H1 (cell line): ENCODE data around the gene SPOCK1. TPM values are rescaled to one million over a fixed set of nuclear protein-coding genes. Genes with fewer than 3 reads are reported as not detected.

ENCODE experiments used
- CTCF ChIA-PET: fragments of 300-600 bp; sonication (Branson Sonifier 250); formaldehyde crosslinking; loops from one replicate; lab custom pipeline; 2021; ENCODE audit not compliant: partially characterized antibody; lab: Charles Lee
- POLR2A ChIA-PET: fragments of 300-600 bp; sonication (Branson Sonifier 250); formaldehyde crosslinking; loops from one replicate; lab custom pipeline; 2021; ENCODE audit warnings: inconsistent platforms; ENCODE audit not compliant: partially characterized antibody; lab: Charles Lee
- DNase-seq, 2 experiments: peaks; one replicate each; pipeline versions ENCODE4 v3.0.0 to v3.0.0-alpha.2; 2010 to 2022; ENCODE audit warnings: low spot score in 2 of 2, low read depth in 1 of 2, mixed read lengths in 1 of 2
- FAIRE-seq: peaks from 2 replicates; lab custom pipeline; 2011; peaks lifted over from hg19 to GRCh38; lab: Jason Lieb, UNC
- H2AFZ ChIP-seq: 2 replicates; pipeline ENCODE4 v1.8.1; 2012; ENCODE audit warnings: low read length, inconsistent platforms
- H2AK5ac ChIP-seq: 2 replicates; pipeline ENCODE4 v1.6.1; 2013; ENCODE audit warnings: low read depth, low read length
- H2BK120ac ChIP-seq: replicated peaks from 2 replicates; pipeline ENCODE3; 2013; ENCODE audit warnings: low read depth, low read length, inconsistent platforms
- H2BK12ac ChIP-seq: 2 replicates; pipeline ENCODE4 v1.6.1; 2013; ENCODE audit warnings: low read depth, low read length
- H2BK15ac ChIP-seq: 2 replicates; pipeline ENCODE4 v1.6.1; 2013; ENCODE audit warnings: low read length
- H2BK20ac ChIP-seq: 2 replicates; pipeline ENCODE4 v1.6.1; 2013; ENCODE audit warnings: low read length
- H2BK5ac ChIP-seq: 2 replicates; pipeline ENCODE4 v1.6.1; 2013; ENCODE audit warnings: low read depth, low read length
- H3K14ac ChIP-seq: 2 replicates; pipeline ENCODE4 v1.6.1; 2013; ENCODE audit warnings: inconsistent platforms; ENCODE audit not compliant: insufficient read length
- H3K18ac ChIP-seq: 2 replicates; pipeline ENCODE4 v1.6.1; 2013; ENCODE audit warnings: low read length; ENCODE audit errors: extremely low read depth
- H3K23ac ChIP-seq: 2 replicates; pipeline ENCODE4 v1.6.1; 2013; ENCODE audit warnings: inconsistent platforms; ENCODE audit not compliant: insufficient read length
- H3K23me2 ChIP-seq: 2 replicates; pipeline ENCODE4 v1.6.1; 2013; ENCODE audit warnings: low read depth, low read length
- H3K27ac ChIP-seq: 2 replicates; pipeline ENCODE4 v1.6.1; 2011; ENCODE audit warnings: low read depth, low read length, inconsistent platforms
- H3K27me3 ChIP-seq, 4 experiments: replicated peaks in 1 of 4; 1 replicate in 1 of 4; 2 replicates in 3 of 4; pipeline versions ENCODE4 v1.6.1 to v1.8.1; 2011 to 2013; ENCODE audit warnings: low read length in 3 of 4, mild to moderate bottlenecking in 3 of 4, inconsistent platforms in 2 of 4, mixed read lengths in 2 of 4, moderate library complexity in 1 of 4; ENCODE audit not compliant: control insufficient read depth in 3 of 4, insufficient read depth in 3 of 4; ENCODE audit errors: extremely low read depth in 1 of 4
- H3K36me3 ChIP-seq, 4 experiments: 2 replicates each; pipeline versions ENCODE4 v1.6.1 to v1.8.1; 2011 to 2013; ENCODE audit warnings: mild to moderate bottlenecking in 4 of 4, low read length in 3 of 4, moderate library complexity in 2 of 4, control low read depth in 1 of 4, inconsistent platforms in 1 of 4; ENCODE audit not compliant: insufficient read depth in 4 of 4, control insufficient read depth in 2 of 4
- H3K4ac ChIP-seq: replicated peaks from 2 replicates; pipeline ENCODE3; 2013; ENCODE audit warnings: low read length, low read depth, mixed read lengths, inconsistent platforms; ENCODE audit not compliant: insufficient read length
- H3K4me1 ChIP-seq, 4 experiments: replicated peaks in 1 of 4; 1 replicate in 1 of 4; 2 replicates in 3 of 4; pipeline versions ENCODE4 v1.6.1 to v1.8.1; 2011 to 2013; ENCODE audit warnings: low read length in 3 of 4, inconsistent platforms in 2 of 4, mixed read lengths in 1 of 4; ENCODE audit not compliant: insufficient read depth in 4 of 4, control insufficient read depth in 3 of 4
- H3K4me2 ChIP-seq, 2 experiments: 2 replicates each; pipeline versions ENCODE4 v1.6.1 to v1.8.1; 2011 to 2013; ENCODE audit warnings: low read depth in 2 of 2, low read length in 2 of 2, control low read depth in 1 of 2, inconsistent platforms in 1 of 2, mild to moderate bottlenecking in 1 of 2; ENCODE audit not compliant: insufficient read depth in 1 of 2
- H3K4me3 ChIP-seq, 4 experiments: fragments of 200-600, 300-600 bp in 1 of 4; sonication (generic), shearing (Covaris generic), sonication (Bioruptor Twin) in 1 of 4; 2 replicates each; pipeline versions ENCODE4 v1.5.1 to v1.8.1; 2011 to 2016; ENCODE audit warnings: low read length in 4 of 4, low read depth in 3 of 4, control low read depth in 2 of 4, inconsistent platforms in 2 of 4, mild to moderate bottlenecking in 2 of 4, mixed read lengths in 1 of 4, moderate library complexity in 1 of 4; ENCODE audit not compliant: insufficient read depth in 2 of 4; ENCODE audit errors: extremely low read depth in 1 of 4
- H3K56ac ChIP-seq: replicated peaks from 2 replicates; pipeline ENCODE3; 2013; ENCODE audit warnings: low read depth, mild to moderate bottlenecking, mixed read lengths, low read length, inconsistent platforms; ENCODE audit not compliant: insufficient read length
- H3K79me1 ChIP-seq: 2 replicates; pipeline ENCODE4 v1.6.1; 2013; ENCODE audit warnings: low read depth, low read length, control low read depth
- H3K79me2 ChIP-seq, 2 experiments: 2 replicates each; pipeline versions ENCODE4 v1.6.1 to v1.8.1; 2012 to 2013; ENCODE audit warnings: low read length in 2 of 2, mild to moderate bottlenecking in 2 of 2, inconsistent platforms in 1 of 2; ENCODE audit not compliant: insufficient read depth in 2 of 2, control insufficient read depth in 1 of 2
- H3K9ac ChIP-seq, 4 experiments: replicated peaks in 1 of 4; 1 replicate in 1 of 4; 2 replicates in 3 of 4; pipeline versions ENCODE4 v1.6.1 to v1.8.1; 2011 to 2013; ENCODE audit warnings: low read depth in 3 of 4, low read length in 3 of 4, control low read depth in 2 of 4, mild to moderate bottlenecking in 2 of 4, moderate library complexity in 2 of 4, inconsistent platforms in 1 of 4; ENCODE audit errors: extremely low read depth in 1 of 4
- H3K9me3 ChIP-seq, 2 experiments: 2 replicates each; pipeline versions ENCODE4 v1.6.1 to v1.8.1; 2012 to 2013; ENCODE audit warnings: mild to moderate bottlenecking in 2 of 2, moderate library complexity in 2 of 2, control low read depth in 1 of 2, inconsistent platforms in 1 of 2, low read depth in 1 of 2, low read length in 1 of 2, mixed read lengths in 1 of 2; ENCODE audit not compliant: insufficient read depth in 2 of 2
- H4K20me1 ChIP-seq, 2 experiments: replicated peaks in 1 of 2; 2 replicates each; pipeline versions ENCODE3 to v1.8.1; 2011 to 2013; ENCODE audit warnings: inconsistent platforms in 2 of 2, low read length in 2 of 2, mild to moderate bottlenecking in 1 of 2; ENCODE audit not compliant: insufficient read depth in 2 of 2, control insufficient read depth in 1 of 2
- H4K5ac ChIP-seq: 2 replicates; pipeline ENCODE4 v1.6.1; 2013; ENCODE audit warnings: low read length, low read depth, mixed read lengths, inconsistent platforms; ENCODE audit not compliant: insufficient read length
- H4K8ac ChIP-seq: 2 replicates; pipeline ENCODE4 v1.8.0; 2013; ENCODE audit warnings: mild to moderate bottlenecking, moderate library complexity, low read length, inconsistent platforms; ENCODE audit not compliant: insufficient read depth; ENCODE audit errors: extremely low read depth
- H4K91ac ChIP-seq: replicated peaks from 2 replicates; pipeline ENCODE3; 2013; ENCODE audit warnings: low read length, mixed read lengths, inconsistent platforms; ENCODE audit not compliant: insufficient read length
- BACH1 ChIP-seq: IDR thresholded peaks from 2 replicates; pipeline ENCODE4 v1.6.1; 2012; ENCODE audit warnings: low read length, improper control_type of control experiment
- CBX5 ChIP-seq: fragments of 300-800, 300-1000 bp; sonication (generic); IDR thresholded peaks from 2 replicates; pipeline ENCODE4 v1.7.1; 2016; ENCODE audit warnings: antibody characterized with exemption, low read length, low read depth
- CBX8 ChIP-seq: fragments of 300-800, 300-1000 bp; sonication (generic); IDR thresholded peaks from 2 replicates; pipeline ENCODE4 v1.7.1; 2016; ENCODE audit warnings: low read depth, low read length, borderline replicate concordance
- KDM4A ChIP-seq: IDR thresholded peaks from one replicate; pipeline ENCODE4 v1.7.1; 2012; ENCODE audit warnings: low read depth, mild to moderate bottlenecking, moderate library complexity, low read length, inconsistent platforms; ENCODE audit not compliant: severe bottlenecking
- NANOG ChIP-seq: IDR thresholded peaks from 2 replicates; pipeline ENCODE4 v1.6.1; 2011; ENCODE audit warnings: low read length, low read depth, mild to moderate bottlenecking, inconsistent platforms; ENCODE audit not compliant: insufficient read depth, poor library complexity, severe bottlenecking
- PHF8 ChIP-seq: fragments of 200-600 bp; sonication (generic); conservative IDR thresholded peaks from 2 replicates; pipeline ENCODE4 v1.7.1; 2012; ENCODE audit warnings: low read depth, mild to moderate bottlenecking, inconsistent platforms, low read length, moderate library complexity
- POLR2AphosphoS5 ChIP-seq: IDR thresholded peaks from 2 replicates; pipeline ENCODE4 v1.6.1; 2011; ENCODE audit warnings: low read depth, low read length
- POU5F1 ChIP-seq: IDR thresholded peaks from 2 replicates; pipeline ENCODE4 v1.6.1; 2011; ENCODE audit warnings: low read depth, mild to moderate bottlenecking, low read length, moderate library complexity
- RXRA ChIP-seq: IDR thresholded peaks from 2 replicates; pipeline ENCODE4 v1.6.1; 2011; ENCODE audit warnings: low read depth, mild to moderate bottlenecking, low read length, moderate library complexity; ENCODE audit not compliant: insufficient read depth
- SP2 ChIP-seq: IDR thresholded peaks from 2 replicates; pipeline ENCODE4 v1.6.1; 2012; ENCODE audit warnings: mild to moderate bottlenecking, low read length, inconsistent platforms
- TBP ChIP-seq: IDR thresholded peaks from 2 replicates; pipeline ENCODE4 v1.6.1; 2011; ENCODE audit warnings: low read depth, low read length, improper control_type of control experiment
- TCF12 ChIP-seq: IDR thresholded peaks from 2 replicates; pipeline ENCODE4 v1.6.1; 2011; ENCODE audit warnings: low read depth, mild to moderate bottlenecking, low read length
- TEAD4 ChIP-seq: IDR thresholded peaks from 2 replicates; pipeline ENCODE4 v1.6.1; 2012; ENCODE audit warnings: low read depth, low read length, inconsistent platforms, mixed read lengths
- WGBS, 2 experiments: shearing (Covaris generic) in 1 of 2; methylation state at CpG; one replicate each; pipeline versions ENCODE4 v1.1.6 to v1.1.7; 2013 to 2015; ENCODE audit warnings: low lambda C conversion rate in 2 of 2, mixed read lengths in 2 of 2, inconsistent platforms in 1 of 2, low coverage in 1 of 2, missing lambda C conversion rate in 1 of 2; ENCODE audit not compliant: insufficient replicate concordance in 2 of 2, insufficient coverage in 1 of 2, insufficient read length in 1 of 2; ENCODE audit errors: extremely low coverage in 1 of 2, missing lambda C conversion rate in 1 of 2; 5-methylcytosine and 5-hydroxymethylcytosine counted together
- polyA plus RNA-seq, 7 experiments: library from polyadenylated mRNA; depleted of rRNA in 3 of 7; stranded (reverse) in 5 of 7; unstranded in 2 of 7; fragments of >200 nt in 5 of 7; fragments of 200-250 nt in 2 of 7; gene quantifications; 1 replicate in 5 of 7; 2 replicates in 1 of 7; 4 replicates in 1 of 7; pipeline versions ENCODE4 v1.2.1 to v1.2.3, GENCODE V29; 2011 to 2013; ENCODE audit warnings: missing spikeins in 2 of 7, mixed read lengths in 2 of 7
- total RNA-seq: library from RNA; stranded (reverse); fragmentation: NEBNext Ultra II Directional; extraction: Animal tissue kit (Norgen Biotek cat#: 25700); gene quantifications from 2 replicates; pipeline ENCODE4 v1.2.1, GENCODE V29; 2021

The SPOCK1 gene
- total and polyA plus RNA-seq, 2 of the 8 experiments (the other 6 are each of a cell fraction or from before 2014, with no cell fraction given) = 6.9 to 18.1 TPM

GRCh38 chr5:137113161-137113560 lies 386.0 kb downstream of the SPOCK1 start:
- 86% methylated on average over 7 of the region's 7 CpGs; no CpG with 5 or more reads in 1 of the 2 experiments for WGBS, 2 experiments
- Histone ChIP-seq H3K79me2 (no peaks in the 10 kb centered on the region), H4K5ac (no peak overlapping the region), H4K8ac (no peak overlapping the region), H2BK5ac (no peak overlapping the region), H3K23ac (no peak overlapping the region), H3K4me1 (no peaks in the 10 kb centered on the region), H3K9ac (no peak overlapping the region), H2BK120ac (no peak overlapping the region), H2BK20ac (no peak overlapping the region), H3K27me3 (no peaks in the 10 kb centered on the region), H3K4ac (no peak overlapping the region), H3K79me1 (no peaks in the 10 kb centered on the region), H3K4me3 (no peak overlapping the region), H3K27ac (no peak overlapping the region), H2AK5ac (no peak overlapping the region), H2BK12ac (no peak overlapping the region), H3K4me2 (no peak overlapping the region), H2AFZ (no peak overlapping the region), H3K18ac (no peak overlapping the region), H3K36me3 (no peaks in the 10 kb centered on the region), H2BK15ac (no peak overlapping the region), H3K23me2 (no peaks in the 10 kb centered on the region), H3K56ac (no peak overlapping the region), H3K14ac (no peak overlapping the region), H4K91ac (no peak overlapping the region), H3K9me3 (no peaks in the 10 kb centered on the region), H4K20me1 (no peaks in the 10 kb centered on the region)
- no peak for FAIRE-seq
- TF ChIP-seq POU5F1 (no peak), CBX5 (no peak), KDM4A (no peak), POLR2AphosphoS5 (no peak), SP2 (no peak), PHF8 (no peak), CBX8 (no peak), TEAD4 (no peak), TCF12 (no peak), TBP (no peak), RXRA (no peak), NANOG (no peak), BACH1 (no peak)
- CTCF ChIA-PET = interaction anchor here (1.4 kb wide), 1 partner anchor 38 kb away, joined by 3 read pairs; no protein-coding TSS in a partner anchor
- no peak for DNase-seq
- POLR2A ChIA-PET = no interaction called here
